ENCODE data around the gene SSBP3. TPM values are rescaled to one million over a fixed set of nuclear protein-coding genes. Genes with fewer than 3 reads are reported as not detected.

Gene SSBP3
- total RNA-seq, 3 donors from 2014 or later: 21.3 to 28.0 (median 25.6) TPM

DNA sequence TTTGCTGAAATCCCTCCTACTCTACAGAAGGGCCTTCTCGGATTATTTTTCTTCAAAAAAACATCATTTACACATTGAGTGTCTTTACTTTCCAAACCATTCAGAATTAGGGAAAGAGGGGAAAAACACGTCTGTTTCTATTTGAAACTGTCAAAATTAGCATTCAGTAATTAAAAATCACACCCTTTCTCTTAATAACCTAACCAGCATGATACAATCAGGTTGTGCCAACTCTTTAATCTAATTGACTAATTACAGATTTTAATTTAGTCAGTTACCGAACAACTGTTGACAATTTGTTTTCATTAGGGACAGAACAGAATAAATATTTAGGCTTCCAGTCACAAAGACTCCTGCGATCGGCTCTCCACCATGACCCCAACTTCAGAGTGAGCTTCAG is 18.8 kb downstream of the SSBP3 start:
- intact Hi-C loops (cut with DNase I; ENCODE audit: low total_unique reads): no loop called here
- Histone ChIP-seq H3K9me3 (no peaks in the 10 kb centered on the region), H3K4me1 (peaks cover 0 to 6% of the 10 kb centered on the region in 2 donors)

DNA sequence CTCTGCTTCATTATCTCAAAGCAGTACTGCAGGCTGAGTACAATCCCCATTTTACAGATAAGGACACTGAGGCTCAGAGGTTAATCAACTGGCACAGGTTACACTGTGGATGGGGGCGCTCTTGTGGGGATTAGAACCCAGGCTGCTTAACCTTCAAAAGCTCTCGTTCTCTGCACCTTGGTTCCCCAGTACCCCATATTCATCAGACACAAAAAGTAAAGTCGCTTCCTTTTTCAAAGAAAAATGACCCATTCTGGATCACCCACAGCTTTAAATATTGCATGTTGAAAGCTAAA is 20.5 kb downstream of the SSBP3 start:
- TF ChIP-seq, protein P1, sequence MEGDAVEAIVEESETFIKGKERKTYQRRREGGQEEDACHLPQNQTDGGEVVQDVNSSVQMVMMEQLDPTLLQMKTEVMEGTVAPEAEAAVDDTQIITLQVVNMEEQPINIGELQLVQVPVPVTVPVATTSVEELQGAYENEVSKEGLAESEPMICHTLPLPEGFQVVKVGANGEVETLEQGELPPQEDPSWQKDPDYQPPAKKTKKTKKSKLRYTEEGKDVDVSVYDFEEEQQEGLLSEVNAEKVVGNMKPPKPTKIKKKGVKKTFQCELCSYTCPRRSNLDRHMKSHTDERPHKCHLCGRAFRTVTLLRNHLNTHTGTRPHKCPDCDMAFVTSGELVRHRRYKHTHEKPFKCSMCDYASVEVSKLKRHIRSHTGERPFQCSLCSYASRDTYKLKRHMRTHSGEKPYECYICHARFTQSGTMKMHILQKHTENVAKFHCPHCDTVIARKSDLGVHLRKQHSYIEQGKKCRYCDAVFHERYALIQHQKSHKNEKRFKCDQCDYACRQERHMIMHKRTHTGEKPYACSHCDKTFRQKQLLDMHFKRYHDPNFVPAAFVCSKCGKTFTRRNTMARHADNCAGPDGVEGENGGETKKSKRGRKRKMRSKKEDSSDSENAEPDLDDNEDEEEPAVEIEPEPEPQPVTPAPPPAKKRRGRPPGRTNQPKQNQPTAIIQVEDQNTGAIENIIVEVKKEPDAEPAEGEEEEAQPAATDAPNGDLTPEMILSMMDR (IDR thresholded peaks at IDR 0.05): no peak
- no peak for TF ChIP-seq POLR2AphosphoS5 (IDR thresholded peaks at IDR 0.05)
- no peak for TF ChIP-seq POLR2A (IDR thresholded peaks at IDR 0.05)

More for the DNA sequence above, 18.8 kb downstream of the SSBP3 start:
- DNase-seq (ENCODE audit: low spot score in 2 of 2): no peak
- TF ChIP-seq POLR2A (IDR thresholded peaks at IDR 0.05): no peak
- no peak overlapping the region for H3K4me3 ChIP-seq
- no peak overlapping the region for H3K27ac ChIP-seq
- no peaks in the 10 kb centered on the region for H3K36me3 ChIP-seq
- no peaks in the 10 kb centered on the region for H3K27me3 ChIP-seq

GRCh38 chr1:54384918-54385726 is 21.1 kb downstream of the SSBP3 start:
- H3K9me3 ChIP-seq: no peaks in the 10 kb centered on the region
- H3K4me1 ChIP-seq: peaks cover 0 to 6% of the 10 kb centered on the region in 2 donors
- peak in 1 of 2 donors; percentile 40 for DNase-seq (ENCODE audit: low spot score in 2 of 2)
- intact Hi-C loops (cut with DNase I; ENCODE audit: low total_unique reads): no loop called here
- TF ChIP-seq, protein P1 (IDR thresholded peaks at IDR 0.05): no peak
- TF ChIP-seq POLR2AphosphoS5 (IDR thresholded peaks at IDR 0.05) (no peak), POLR2A (IDR thresholded peaks at IDR 0.05) (no peak)
- no peak overlapping the region for H3K4me3 ChIP-seq
- H3K27ac ChIP-seq: peak overlapping the region; percentile 57 to 72
- H3K27me3 ChIP-seq: no peaks in the 10 kb centered on the region
- H3K36me3 ChIP-seq: no peaks in the 10 kb centered on the region

More for the DNA sequence above, 20.5 kb downstream of the SSBP3 start:
- Histone ChIP-seq H3K27ac (peak overlapping the region; percentile 57 to 72), H3K36me3 (no peaks in the 10 kb centered on the region), H3K4me3 (no peak overlapping the region), H3K4me1 (peaks cover 0 to 6% of the 10 kb centered on the region in 2 donors), H3K27me3 (no peaks in the 10 kb centered on the region), H3K9me3 (no peaks in the 10 kb centered on the region)
- intact Hi-C loops (cut with DNase I; ENCODE audit: low total_unique reads): no loop called here
- no peak for DNase-seq (ENCODE audit: low spot score in 2 of 2)

DNA sequence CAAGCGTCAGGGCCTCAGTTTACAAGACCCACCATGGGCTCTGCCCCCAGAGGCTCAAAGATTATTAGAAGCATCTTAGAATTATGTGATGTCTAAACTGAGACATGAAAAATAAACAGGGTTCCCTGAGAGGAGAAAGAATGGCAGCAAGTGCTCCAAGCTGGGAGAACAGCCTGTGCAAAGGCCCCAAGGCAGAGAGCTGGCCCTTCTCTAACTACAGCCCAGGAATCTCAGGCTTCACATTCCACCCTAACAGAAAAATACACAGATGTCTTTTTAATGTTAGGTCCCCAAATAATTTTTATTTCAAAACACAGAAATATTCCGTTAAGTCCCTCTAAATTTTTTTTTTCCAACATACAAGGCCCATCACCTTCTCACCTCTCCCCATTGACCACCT is 21.7 kb downstream of the SSBP3 start:
- TF ChIP-seq POLR2A (IDR thresholded peaks at IDR 0.05): no peak
- TF ChIP-seq, protein P1 (IDR thresholded peaks at IDR 0.05): no peak
- no peak for TF ChIP-seq POLR2AphosphoS5 (IDR thresholded peaks at IDR 0.05)
- no peaks in the 10 kb centered on the region for H3K27me3 ChIP-seq
- H3K36me3 ChIP-seq: no peaks in the 10 kb centered on the region
- intact Hi-C loops (cut with DNase I; ENCODE audit: low total_unique reads): no loop called here
- peak overlapping the region; percentile 57 to 72 for H3K27ac ChIP-seq
- H3K4me3 ChIP-seq: no peak overlapping the region
- no peaks in the 10 kb centered on the region for H3K9me3 ChIP-seq
- no peak for DNase-seq (ENCODE audit: low spot score in 2 of 2)
- H3K4me1 ChIP-seq: peaks cover 0 to 6% of the 10 kb centered on the region in 2 donors

GRCh38 chr1:54381524-54381923 is 24.7 kb downstream of the SSBP3 start:
- TF ChIP-seq, protein P1 (IDR thresholded peaks at IDR 0.05): no peak
- no peak for TF ChIP-seq POLR2AphosphoS5 (IDR thresholded peaks at IDR 0.05)
- no peak for TF ChIP-seq POLR2A (IDR thresholded peaks at IDR 0.05)
- H3K9me3 ChIP-seq: no peaks in the 10 kb centered on the region
- no peak overlapping the region for H3K4me3 ChIP-seq
- H3K27ac ChIP-seq: no peak overlapping the region
- intact Hi-C loops (cut with DNase I; ENCODE audit: low total_unique reads): no loop called here
- no peaks in the 10 kb centered on the region for H3K27me3 ChIP-seq
- peaks cover 0 to 6% of the 10 kb centered on the region in 2 donors for H3K4me1 ChIP-seq
- H3K36me3 ChIP-seq: no peaks in the 10 kb centered on the region
- DNase-seq (ENCODE audit: low spot score in 2 of 2): no peak

Measured in breast epithelium (tissue), 4 donors.